HepG2 (cell line): Measurements from ENCODE around the gene GTF2IRD2. TPM values are rescaled to one million over a fixed set of nuclear protein-coding genes. Genes with fewer than 3 reads are reported as not detected.
"Not testable (repeated sequence)": the region's sequence is repeated elsewhere in the genome, so short reads cannot be mapped to it uniquely, and the experiment has no call there.

Experiments used
- ATAC-seq: fragments of 200-7000 bp; cut with Tn5 transposase; 3 replicates; pipeline ENCODE4 v1.9.1; 2020; ENCODE audit warnings: mild to moderate bottlenecking, moderate library complexity
- BruUV-seq: library from RNA; stranded (reverse); fragments of 400-500 nt; replicated peaks from 2 replicates; lab custom pipeline; 2021; lab: Mats Ljungman, UMichigan
- CTCF ChIA-PET: fragments of 300-600 bp; formaldehyde crosslinking; extraction: SDS; loops from one replicate; lab custom pipeline; 2021; ENCODE audit warnings: low total read pairs, inconsistent platforms, low intra/inter-chr PET ratio; lab: Yijun Ruan, JAX
- POLR2A ChIA-PET: fragments of 350-600 bp; sonication (Branson Sonifier 250); formaldehyde crosslinking; loops from one replicate; lab custom pipeline; 2020; ENCODE audit warnings: antibody characterized with exemption, inconsistent platforms; lab: Yijun Ruan, JAX
- DNase-seq: peaks from one replicate; pipeline ENCODE4 v3.0.0-alpha.2; 2015; ENCODE audit warnings: low spot score
- FAIRE-seq: peaks from 3 replicates; lab custom pipeline; 2011; peaks lifted over from hg19 to GRCh38; lab: Jason Lieb, UNC
- H2AFZ ChIP-seq: one replicate; pipeline ENCODE4 v1.6.1; 2011; ENCODE audit warnings: low read length, inconsistent platforms
- H3K27ac ChIP-seq: fragments of 300-600 bp; 3 replicates; pipeline ENCODE4 v1.8.0; 2011; ENCODE audit warnings: mixed run types, mild to moderate bottlenecking, mixed read lengths, low read length, inconsistent platforms; ENCODE audit not compliant: insufficient read depth; ENCODE audit errors: extremely low read length
- H3K27me3 ChIP-seq, 2 experiments: fragments of 200-600 bp in 1 of 2; 2 replicates in 1 of 2; 3 replicates in 1 of 2; pipeline versions ENCODE4 v1.6.0 to v1.8.0; 2011; ENCODE audit warnings: low read length in 2 of 2, mild to moderate bottlenecking in 2 of 2, moderate library complexity in 2 of 2, inconsistent platforms in 1 of 2; ENCODE audit not compliant: insufficient read depth in 2 of 2, control insufficient read depth in 1 of 2
- H3K36me3 ChIP-seq, 2 experiments: fragments of 200-600 bp in 1 of 2; replicated peaks in 1 of 2; 2 replicates in 1 of 2; 3 replicates in 1 of 2; pipeline versions ENCODE4 v1.5.1 to v1.8.0; 2011; ENCODE audit warnings: low read length in 2 of 2, inconsistent platforms in 1 of 2; ENCODE audit not compliant: insufficient read depth in 2 of 2, control insufficient read depth in 1 of 2
- H3K4me1 ChIP-seq: 2 replicates; pipeline ENCODE4 v1.5.1; 2012; ENCODE audit warnings: low read length, inconsistent platforms; ENCODE audit not compliant: insufficient read depth
- H3K4me2 ChIP-seq: 2 replicates; pipeline ENCODE4 v1.6.0; 2011; ENCODE audit warnings: low read depth, low read length, inconsistent platforms
- H3K4me3 ChIP-seq, 3 experiments: fragments of 200-600 bp in 1 of 3; sonication (generic), shearing (Covaris generic) in 1 of 3; replicated peaks in 1 of 3; 2 replicates each; pipeline ENCODE4 v1.5.1; 2011 to 2016; ENCODE audit warnings: low read length in 3 of 3, inconsistent platforms in 2 of 3, low read depth in 2 of 3, mild to moderate bottlenecking in 2 of 3, control low read depth in 1 of 3, mixed read lengths in 1 of 3; ENCODE audit not compliant: insufficient read depth in 1 of 3
- H3K79me2 ChIP-seq: one replicate; pipeline ENCODE4 v1.6.1; 2011; ENCODE audit warnings: low read length, inconsistent platforms; ENCODE audit not compliant: insufficient read depth
- H3K9ac ChIP-seq: 2 replicates; pipeline ENCODE4 v1.6.0; 2011; ENCODE audit warnings: mild to moderate bottlenecking, low read depth, low read length, inconsistent platforms; ENCODE audit not compliant: insufficient read depth
- H3K9me3 ChIP-seq: 2 replicates; pipeline ENCODE4 v1.5.1; 2012; ENCODE audit warnings: mild to moderate bottlenecking, low read length
- H4K20me1 ChIP-seq: 2 replicates; pipeline ENCODE4 v1.6.0; 2011; ENCODE audit warnings: inconsistent platforms, mild to moderate bottlenecking, low read length, moderate library complexity; ENCODE audit not compliant: insufficient read depth
- WGBS: methylation state at CpG from one replicate; pipeline ENCODE4 v1.1.6; 2017; ENCODE audit warnings: low lambda C conversion rate; 5-methylcytosine and 5-hydroxymethylcytosine counted together
- in situ Hi-C: cut with HindIII; loops from 2 replicates; pipeline ENCODE4 v1.10.0; 2017; ENCODE audit warnings: low pct_unique_long_range_greater_than_20kb; ENCODE audit not compliant: extremely low pct_ligation_motif_present
- intact Hi-C: fragments of 100-400 bp; cut with micrococcal nuclease; formaldehyde crosslinking; loops from one replicate; pipeline ENCODE4 v1.10.0; 2022; ENCODE audit not compliant: unreplicated experiment
- polyA plus RNA-seq, 8 experiments: library from polyadenylated mRNA; depleted of rRNA in 3 of 8; stranded (reverse) in 7 of 8; unstranded in 1 of 8; fragments of >200 nt; fragmentation: Illumina TruSeq in 4 of 8; extraction: Trizol in 4 of 8; gene quantifications; 2 replicates each; pipeline versions ENCODE4 v1.2.1 to v1.2.3, GENCODE V29; 2011 to 2016; ENCODE audit warnings: low read depth in 4 of 8, missing spikeins in 1 of 8, mixed read lengths in 1 of 8; ENCODE audit not compliant: insufficient read depth in 1 of 8
- total RNA-seq, 5 experiments: library from RNA; depleted of rRNA; stranded (reverse); fragments of >200 nt; fragmentation: Illumina TruSeq; extraction: Trizol; gene quantifications; 2 replicates each; pipeline ENCODE4 v1.2.3, GENCODE V29; 2016; ENCODE audit warnings: low read depth in 1 of 5

Gene GTF2IRD2
- total and polyA plus RNA-seq, 2 of the 13 experiments (the other 11 are each of a cell fraction or from before 2014, with no cell fraction given), result 6.5 to 11.2 TPM

GRCh38 chr7:74849853-74850252, 1.6 kb downstream of the GTF2IRD2 start:
- H3K9ac ChIP-seq, POLR2A ChIA-PET, H4K20me1 ChIP-seq, in situ Hi-C loops, H3K4me3 ChIP-seq, H3K27ac ChIP-seq, FAIRE-seq, H3K4me2 ChIP-seq, H3K36me3 ChIP-seq, CTCF ChIA-PET, intact Hi-C loops, H3K4me1 ChIP-seq, ATAC-seq, H2AFZ ChIP-seq, DNase-seq, H3K9me3 ChIP-seq, H3K27me3 ChIP-seq, H3K79me2 ChIP-seq: not testable (repeated sequence)
- TSS peak; percentile 81 for BruUV-seq
- WGBS, result no CpG with 5 or more reads among the region's 12 CpGs

GRCh38 chr7:74830411-74830810, 21.0 kb downstream of the GTF2IRD2 start:
- FAIRE-seq, H3K4me2 ChIP-seq, H3K9ac ChIP-seq, H3K9me3 ChIP-seq, H3K4me1 ChIP-seq, H3K36me3 ChIP-seq, H3K27ac ChIP-seq, H3K4me3 ChIP-seq, ATAC-seq, BruUV-seq, intact Hi-C loops, H2AFZ ChIP-seq, H4K20me1 ChIP-seq, H3K79me2 ChIP-seq, DNase-seq, POLR2A ChIA-PET, H3K27me3 ChIP-seq, in situ Hi-C loops, CTCF ChIA-PET: not testable (repeated sequence)
- WGBS, result 87% methylated on average over 3 of the region's 4 CpGs

GRCh38 chr7:74829959-74830358, 21.4 kb downstream of the GTF2IRD2 start:
- CTCF ChIA-PET, FAIRE-seq, intact Hi-C loops: not testable (repeated sequence)

GRCh38 chr7:74821259-74821658, 30.1 kb downstream of the GTF2IRD2 start:
- H3K27me3 ChIP-seq, ATAC-seq, BruUV-seq, in situ Hi-C loops, H4K20me1 ChIP-seq, POLR2A ChIA-PET, H3K4me2 ChIP-seq, H3K4me1 ChIP-seq, H2AFZ ChIP-seq, DNase-seq, H3K36me3 ChIP-seq, H3K27ac ChIP-seq, H3K4me3 ChIP-seq, H3K79me2 ChIP-seq, CTCF ChIA-PET, H3K9me3 ChIP-seq, FAIRE-seq, intact Hi-C loops, H3K9ac ChIP-seq: not testable (repeated sequence)
- WGBS, result no CpG with 5 or more reads among the region's 5 CpGs

More at GRCh38 chr7:74829959-74830358, 21.4 kb downstream of the GTF2IRD2 start:
- H3K79me2 ChIP-seq, in situ Hi-C loops, H3K4me2 ChIP-seq, BruUV-seq, H3K9ac ChIP-seq, ATAC-seq, H3K4me3 ChIP-seq, H3K9me3 ChIP-seq, H2AFZ ChIP-seq, H3K36me3 ChIP-seq, DNase-seq, H4K20me1 ChIP-seq, POLR2A ChIA-PET, H3K27ac ChIP-seq, H3K4me1 ChIP-seq, H3K27me3 ChIP-seq: not testable (repeated sequence)
- 95% methylated on average over 1 of the region's 4 CpGs for WGBS
